Fibroblast of lung (primary cell): ENCODE data around the gene PBX1. TPM values are rescaled to one million over a fixed set of nuclear protein-coding genes. Genes with fewer than 3 reads are reported as not detected.
A peak's percentile ranks its signal among the peaks of the same experiment; 100 is the strongest.

Experiments
- DNase-seq, 2 donors: peaks; one replicate each; pipeline versions ENCODE4 v3.0.0 to v3.0.0-alpha.2; 2010; ENCODE audit warnings: low read depth in 2 of 2
- H2AFZ ChIP-seq: 2 replicates; pipeline ENCODE4 v1.5.1; 2012; ENCODE audit warnings: low read length, control low read depth, inconsistent platforms
- H3K27ac ChIP-seq: 2 replicates; pipeline ENCODE4 v1.5.1; 2011; ENCODE audit warnings: low read length, control low read depth; ENCODE audit not compliant: insufficient read depth
- H3K27me3 ChIP-seq: 2 replicates; pipeline ENCODE4 v1.5.1; 2011; ENCODE audit warnings: mild to moderate bottlenecking, low read length; ENCODE audit not compliant: control insufficient read depth, insufficient read depth
- H3K36me3 ChIP-seq: 2 replicates; pipeline ENCODE4 v1.5.1; 2011; ENCODE audit warnings: low read length; ENCODE audit not compliant: control insufficient read depth, insufficient read depth
- H3K4me1 ChIP-seq: 2 replicates; pipeline ENCODE4 v1.5.1; 2011; ENCODE audit warnings: low read length; ENCODE audit not compliant: control insufficient read depth, insufficient read depth; ENCODE audit errors: extremely low read depth
- H3K4me2 ChIP-seq: 2 replicates; pipeline ENCODE4 v1.5.1; 2011; ENCODE audit warnings: low read length, control low read depth; ENCODE audit not compliant: insufficient read depth; ENCODE audit errors: extremely low read depth
- H3K4me3 ChIP-seq, 4 experiments: fragments of 200-600 bp in 1 of 4; sonication (generic) in 1 of 4; replicated peaks in 1 of 4; 2 replicates each; pipeline ENCODE4 v1.5.1; 2011 to 2016; ENCODE audit warnings: low read length in 4 of 4, low read depth in 3 of 4, mild to moderate bottlenecking in 3 of 4, control low read depth in 2 of 4, inconsistent platforms in 1 of 4, mixed read lengths in 1 of 4; ENCODE audit not compliant: insufficient read depth in 1 of 4; ENCODE audit errors: control extremely low read depth in 1 of 4
- H3K79me2 ChIP-seq: 2 replicates; pipeline ENCODE4 v1.5.1; 2012; ENCODE audit warnings: mild to moderate bottlenecking, low read length, inconsistent platforms; ENCODE audit not compliant: control insufficient read depth, insufficient read depth
- H3K9ac ChIP-seq: 2 replicates; pipeline ENCODE4 v1.5.1; 2011; ENCODE audit warnings: mild to moderate bottlenecking, low read length, control low read depth; ENCODE audit not compliant: insufficient read depth
- H3K9me3 ChIP-seq: 2 replicates; pipeline ENCODE4 v1.5.1; 2012; ENCODE audit warnings: low read depth, low read length; ENCODE audit not compliant: control insufficient read depth, insufficient read depth
- H4K20me1 ChIP-seq: 2 replicates; pipeline ENCODE4 v1.5.1; 2011; ENCODE audit warnings: low read length; ENCODE audit not compliant: control insufficient read depth, insufficient read depth; ENCODE audit errors: extremely low read depth
- CTCF ChIP-seq, 2 donors: IDR thresholded peaks in 1 of 2; conservative IDR thresholded peaks in 1 of 2; 1 replicate in 1 of 2; 2 replicates in 1 of 2; pipeline ENCODE4 v1.5.1; 2011 to 2012; ENCODE audit warnings: low read length in 2 of 2, control low read depth in 1 of 2, inconsistent platforms in 1 of 2, low read depth in 1 of 2, mild to moderate bottlenecking in 1 of 2
- EZH2 ChIP-seq: IDR thresholded peaks from 2 replicates; pipeline ENCODE4 v1.5.1; 2012; ENCODE audit warnings: low read length, control low read depth, mild to moderate bottlenecking; ENCODE audit errors: missing control alignments
- polyA plus RNA-seq, 2 donors: library from polyadenylated mRNA; depleted of rRNA in 1 of 2; stranded (reverse) in 1 of 2; unstranded in 1 of 2; fragments of >200 nt; gene quantifications; 2 replicates each; pipeline ENCODE4 v1.2.1, GENCODE V29; 2011 to 2012; ENCODE audit warnings: missing spikeins in 1 of 2
- total RNA-seq: library from RNA; depleted of rRNA; stranded (reverse); fragments of >200 nt; gene quantifications from 2 replicates; pipeline ENCODE4 v1.2.1, GENCODE V29; 2014

Gene PBX1
- total and polyA plus RNA-seq, 2 donors (not counting 1 experiment from before 2014, with no cell fraction given), result 43.1 to 46.7 TPM

- Histone ChIP-seq H3K4me3 (no peak overlapping the region), H4K20me1 (no peaks in the 10 kb centered on the region), H3K36me3 (no peaks in the 10 kb centered on the region), H3K9ac (no peak overlapping the region), H3K27me3 (no peaks in the 10 kb centered on the region), H3K4me1 (no peaks in the 10 kb centered on the region), H3K27ac (no peak overlapping the region), H3K4me2 (no peak overlapping the region), H3K79me2 (no peaks in the 10 kb centered on the region), H2AFZ (no peak overlapping the region), H3K9me3 (no peaks in the 10 kb centered on the region)
- no peak for TF ChIP-seq EZH2
- TF ChIP-seq CTCF (conservative IDR thresholded peaks at IDR 0.05 in 1 of 2, IDR thresholded peaks at IDR 0.05 in 1 of 2; ENCODE audit: low read depth in 1 of 2, low read length in 2 of 2), result no peak
- DNase-seq, result peak; percentile 56 to 62
These were observed 159.8 kb downstream of the PBX1 start for GRCh38 chr1:164718821-164719220.

- Histone ChIP-seq H3K4me2 (no peak overlapping the region), H3K4me3 (no peak overlapping the region), H2AFZ (no peak overlapping the region), H3K9me3 (no peaks in the 10 kb centered on the region), H3K27ac (no peak overlapping the region), H3K36me3 (no peaks in the 10 kb centered on the region), H3K9ac (no peak overlapping the region), H3K27me3 (no peaks in the 10 kb centered on the region), H4K20me1 (no peaks in the 10 kb centered on the region), H3K4me1 (no peaks in the 10 kb centered on the region), H3K79me2 (no peaks in the 10 kb centered on the region)
- TF ChIP-seq CTCF (conservative IDR thresholded peaks at IDR 0.05 in 1 of 2, IDR thresholded peaks at IDR 0.05 in 1 of 2; ENCODE audit: low read depth in 1 of 2, low read length in 2 of 2), result no peak
- TF ChIP-seq EZH2, result no peak
- peak in 1 of 2 donors; percentile 47 for DNase-seq
These were observed 160.9 kb downstream of the PBX1 start for GRCh38 chr1:164719676-164720439.

GRCh38 chr1:164720440-164721227 is 161.7 kb downstream of the PBX1 start:
- Histone ChIP-seq H3K36me3 (no peaks in the 10 kb centered on the region), H3K27ac (no peak overlapping the region), H2AFZ (no peak overlapping the region), H3K9me3 (no peaks in the 10 kb centered on the region), H3K4me1 (peaks cover 7% of the 10 kb centered on the region), H3K9ac (no peak overlapping the region), H3K79me2 (no peaks in the 10 kb centered on the region), H3K4me2 (no peak overlapping the region), H3K27me3 (no peaks in the 10 kb centered on the region), H3K4me3 (no peak overlapping the region), H4K20me1 (no peaks in the 10 kb centered on the region)
- TF ChIP-seq EZH2 (no peak), CTCF (conservative IDR thresholded peaks at IDR 0.05 in 1 of 2, IDR thresholded peaks at IDR 0.05 in 1 of 2; ENCODE audit: low read depth in 1 of 2, low read length in 2 of 2) (no peak)
- DNase-seq, result no peak
